Suprapubic skin (tissue), 4 donors: ENCODE results near the gene RAB36. TPM values are rescaled to one million over a fixed set of nuclear protein-coding genes. Genes with fewer than 3 reads are reported as not detected.

ENCODE experiments used
- DNase-seq, 2 donors: peaks; one replicate each; pipeline ENCODE4 v3.0.0-alpha.2; 2019; ENCODE audit warnings: low spot score in 2 of 2
- H3K27ac ChIP-seq: fragments of 200-600 bp; sonication (generic); one replicate; pipeline ENCODE4 v1.5.1; 2019
- H3K27me3 ChIP-seq: fragments of 200-600 bp; sonication (generic); one replicate; pipeline ENCODE4 v1.5.1; 2019
- H3K36me3 ChIP-seq: fragments of 200-600 bp; sonication (generic); one replicate; pipeline ENCODE4 v1.5.1; 2019
- H3K4me1 ChIP-seq: fragments of 200-600 bp; sonication (generic); one replicate; pipeline ENCODE4 v1.5.1; 2019
- H3K4me3 ChIP-seq: fragments of 200-600 bp; sonication (generic); one replicate; pipeline ENCODE4 v1.5.1; 2019; ENCODE audit warnings: mild to moderate bottlenecking
- H3K9me3 ChIP-seq: fragments of 200-600 bp; sonication (generic); one replicate; pipeline ENCODE4 v1.5.1; 2019
- CTCF ChIP-seq, 2 donors: fragments of 200-600 bp in 1 of 2; fragments of 450-650 bp in 1 of 2; sonication (generic) in 1 of 2; IDR thresholded peaks; one replicate each; pipeline ENCODE4 v1.5.1; 2016 to 2019; ENCODE audit warnings: antibody characterized with exemption in 2 of 2, mild to moderate bottlenecking in 1 of 2, moderate library complexity in 1 of 2
- EP300 ChIP-seq: sonication (generic); formaldehyde crosslinking; IDR thresholded peaks from one replicate; pipeline ENCODE4 v1.6.1; 2017; ENCODE audit warnings: antibody characterized with exemption
- POLR2A ChIP-seq, 2 donors: fragments of 450-650 bp; IDR thresholded peaks; one replicate each; pipeline ENCODE4 v1.6.1; 2017; ENCODE audit warnings: antibody characterized with exemption in 2 of 2, mild to moderate bottlenecking in 2 of 2, moderate library complexity in 2 of 2
- POLR2AphosphoS5 ChIP-seq, 3 donors: sonication (generic); formaldehyde crosslinking; IDR thresholded peaks; one replicate each; pipeline ENCODE4 v1.6.1; 2017; ENCODE audit warnings: antibody characterized with exemption in 3 of 3
- WGBS: methylation state at CpG from one replicate; pipeline ENCODE4 v1.1.5; 2018; 5-methylcytosine and 5-hydroxymethylcytosine counted together
- total RNA-seq, 4 donors: library from RNA; depleted of rRNA; stranded (reverse); fragments of >200 nt; gene quantifications; one replicate each; pipeline ENCODE4 v1.1.0, GENCODE V29; 2016

RAB36 gene
- total RNA-seq, 4 donors from 2014 or later, result 1.7 to 3.1 (median 2.9) TPM

DNA sequence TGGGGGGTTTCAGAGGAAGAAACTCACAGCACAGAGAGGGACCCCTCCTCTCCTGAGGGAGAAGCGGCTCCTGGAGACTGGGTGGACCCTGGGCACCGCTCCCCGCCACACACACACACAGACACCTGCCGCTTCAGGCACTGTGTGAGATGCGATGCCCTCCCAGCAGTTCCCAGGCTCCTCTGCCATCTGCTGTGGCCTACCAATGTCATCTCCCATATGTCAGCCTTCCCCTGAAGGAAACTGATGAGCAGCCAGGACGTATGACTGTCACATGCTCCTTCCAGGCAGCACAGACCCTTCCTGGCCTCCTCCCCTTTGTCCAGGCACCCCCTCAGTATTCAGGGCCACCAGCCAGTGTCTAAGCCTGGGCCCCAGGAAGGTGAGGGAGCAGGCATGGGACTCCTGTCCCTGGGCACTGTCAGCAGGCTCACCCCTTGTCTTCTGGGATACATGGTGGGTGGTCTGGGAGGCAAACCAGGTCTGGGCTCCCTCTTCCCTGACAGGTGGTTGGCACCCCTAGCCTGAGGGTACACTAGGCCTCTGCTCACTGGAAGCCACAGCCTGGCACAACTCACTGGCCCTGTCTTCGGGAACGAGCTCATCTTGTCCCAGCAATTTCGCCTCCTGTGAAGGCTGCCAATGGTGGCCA is 23.2 kb downstream of the RAB36 start:
- H3K27ac ChIP-seq, result no peak overlapping the region
- peaks cover 2% of the 10 kb centered on the region for H3K4me1 ChIP-seq
- 91% methylated on average over 8 of the region's 9 CpGs for WGBS
- H3K36me3 ChIP-seq, result no peaks in the 10 kb centered on the region
- H3K27me3 ChIP-seq, result no peaks in the 10 kb centered on the region
- no peak overlapping the region for H3K4me3 ChIP-seq
- no peaks in the 10 kb centered on the region for H3K9me3 ChIP-seq
- no peak for TF ChIP-seq CTCF (IDR thresholded peaks at IDR 0.05)
- DNase-seq, result no peak

- 97% methylated on average over 4 of the region's 4 CpGs for WGBS
- Histone ChIP-seq H3K9me3 (no peaks in the 10 kb centered on the region), H3K27me3 (no peaks in the 10 kb centered on the region), H3K27ac (no peak overlapping the region), H3K4me3 (no peak overlapping the region), H3K4me1 (peaks cover 3% of the 10 kb centered on the region), H3K36me3 (no peaks in the 10 kb centered on the region)
- no peak for TF ChIP-seq POLR2AphosphoS5 (IDR thresholded peaks at IDR 0.05)
- no peak for DNase-seq
These were observed 23.7 kb downstream of the RAB36 start for GRCh38 chr22:23169043-23169406.

DNA sequence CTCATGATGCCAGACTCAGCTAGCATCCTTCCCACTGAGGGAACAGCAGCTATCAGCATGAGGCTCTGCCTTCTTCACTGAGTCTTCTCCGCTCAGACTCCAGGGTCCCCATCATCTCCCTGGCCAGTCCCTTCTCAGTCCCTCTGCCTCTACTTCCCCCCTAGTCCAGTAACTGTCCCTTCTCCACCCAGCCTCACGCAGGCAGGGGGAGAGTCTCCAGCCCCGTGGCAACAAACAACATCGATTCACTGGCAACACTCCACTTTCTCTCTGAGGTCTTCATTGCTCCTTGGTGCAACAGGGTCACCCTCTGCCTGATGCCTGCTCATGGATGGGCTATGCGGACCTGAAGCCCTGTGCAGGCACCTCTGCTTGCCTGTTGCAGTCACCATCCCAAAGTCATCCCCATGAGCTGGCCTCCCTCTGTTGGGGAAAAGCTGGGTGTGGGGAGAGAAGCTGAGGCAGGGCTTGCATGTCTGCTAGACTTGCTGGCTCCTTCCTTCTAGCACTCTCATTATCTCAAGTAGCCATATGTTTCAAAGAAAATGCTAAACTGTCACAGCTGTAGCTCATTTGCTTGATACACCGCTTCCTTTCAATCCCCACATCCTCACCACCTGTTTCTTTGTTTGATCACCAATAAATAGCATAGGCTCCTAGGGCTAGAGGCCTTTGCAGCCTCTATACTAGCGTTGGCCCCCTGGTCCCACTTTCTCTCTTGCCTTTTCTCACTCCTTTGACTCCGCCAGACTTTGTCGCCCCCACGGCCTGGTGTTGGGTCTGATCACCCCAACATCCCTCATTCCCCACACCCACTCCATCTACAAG is 30.8 kb downstream of the RAB36 start:
- H3K4me1 ChIP-seq, result peaks cover 25% of the 10 kb centered on the region
- H3K4me3 ChIP-seq, result no peak overlapping the region
- TF ChIP-seq CTCF (IDR thresholded peaks at IDR 0.05), result no peak
- H3K9me3 ChIP-seq, result no peaks in the 10 kb centered on the region
- no peak overlapping the region for H3K27ac ChIP-seq
- no peak for DNase-seq
- no peaks in the 10 kb centered on the region for H3K27me3 ChIP-seq
- no peaks in the 10 kb centered on the region for H3K36me3 ChIP-seq
- 94% methylated on average over 10 of the region's 10 CpGs for WGBS

- 85% methylated on average over 9 of the region's 9 CpGs for WGBS
- H3K9me3 ChIP-seq, result no peaks in the 10 kb centered on the region
- no peak overlapping the region for H3K27ac ChIP-seq
- H3K36me3 ChIP-seq, result no peaks in the 10 kb centered on the region
- no peak for DNase-seq
- H3K4me3 ChIP-seq, result no peak overlapping the region
- no peaks in the 10 kb centered on the region for H3K27me3 ChIP-seq
- TF ChIP-seq EP300 (no peak), POLR2AphosphoS5 (IDR thresholded peaks at IDR 0.05) (no peak), CTCF (IDR thresholded peaks at IDR 0.05) (no peak), POLR2A (IDR thresholded peaks at IDR 0.05) (no peak)
- H3K4me1 ChIP-seq, result peaks cover 30% of the 10 kb centered on the region
These were observed 31.4 kb downstream of the RAB36 start for GRCh38 chr22:23176645-23177027.

GRCh38 chr22:23177197-23177596 is 31.9 kb downstream of the RAB36 start:
- 88% methylated on average over 4 of the region's 4 CpGs for WGBS
- TF ChIP-seq POLR2AphosphoS5 (IDR thresholded peaks at IDR 0.05) (no peak), CTCF (IDR thresholded peaks at IDR 0.05) (no peak), EP300 (no peak), POLR2A (IDR thresholded peaks at IDR 0.05) (no peak)
- H3K4me1 ChIP-seq, result peaks cover 35% of the 10 kb centered on the region
- H3K36me3 ChIP-seq, result no peaks in the 10 kb centered on the region
- DNase-seq, result no peak
- no peaks in the 10 kb centered on the region for H3K27me3 ChIP-seq
- no peak overlapping the region for H3K4me3 ChIP-seq
- no peak overlapping the region for H3K27ac ChIP-seq
- H3K9me3 ChIP-seq, result no peaks in the 10 kb centered on the region
